ENCODE data around the gene NELL2. TPM values are rescaled to one million over a fixed set of nuclear protein-coding genes. Genes with fewer than 3 reads are reported as not detected.

NELL2 gene
- total and polyA plus RNA-seq, 4 donors, result 0.09 to 0.42 (median 0.17) TPM; not detected in 1

- DNase-seq (ENCODE audit: low spot score), result no peak
- WGBS, result 68% methylated on average over 5 of the region's 5 CpGs
Measured at GRCh38 chr12:44837114-44837755, 38.9 kb downstream of the NELL2 start.

More at GRCh38 chr12:44837114-44837755, 38.9 kb downstream of the NELL2 start:
- no peak overlapping the region for H3K9ac ChIP-seq (ENCODE audit: low read depth in 1 of 2, low read length in 2 of 2)
- TF ChIP-seq SP1 (IDR thresholded peaks at IDR 0.05) (no peak), REST (IDR thresholded peaks at IDR 0.05) (no peak), HNF4G (IDR thresholded peaks at IDR 0.05) (no peak), FOXA2 (IDR thresholded peaks at IDR 0.05) (no peak), MAX (IDR thresholded peaks at IDR 0.05) (no peak), YY1 (IDR thresholded peaks at IDR 0.05) (no peak), FOXA1 (IDR thresholded peaks at IDR 0.05) (no peak), GABPA (IDR thresholded peaks at IDR 0.05 in 1 of 2, conservative IDR thresholded peaks at IDR 0.05 in 1 of 2) (no peak), HNF4A (conservative IDR thresholded peaks at IDR 0.05) (no peak), CTCF (IDR thresholded peaks at IDR 0.05; ENCODE audit: low read depth, low read length, missing input control) (no peak), NR2F2 (IDR thresholded peaks at IDR 0.05) (no peak), ZBTB33 (IDR thresholded peaks at IDR 0.05) (no peak), EGR1 (IDR thresholded peaks at IDR 0.05; ENCODE audit: low read depth in 2 of 2) (no peak)
- H3K36me3 ChIP-seq (ENCODE audit: control insufficient read depth in 4 of 4, insufficient read depth in 3 of 4, low read depth in 1 of 4, low read length in 3 of 4), result no peaks in the 10 kb centered on the region
- no peaks in the 10 kb centered on the region for H3K9me3 ChIP-seq (ENCODE audit: control insufficient read depth in 4 of 4, low read length in 3 of 4)
- no peak overlapping the region for H3K4me3 ChIP-seq (ENCODE audit: low read depth in 1 of 3, low read length in 3 of 3)
- H3K4me1 ChIP-seq (ENCODE audit: control insufficient read depth in 4 of 4, insufficient read depth in 4 of 4, low read length in 3 of 4), result no peaks in the 10 kb centered on the region
- no peak overlapping the region for H3K27ac ChIP-seq (ENCODE audit: low read depth in 1 of 2, low read length in 2 of 2)
- peaks cover 0 to 5% (median 0%) of the 10 kb centered on the region in 4 donors for H3K27me3 ChIP-seq (ENCODE audit: control insufficient read depth in 4 of 4, insufficient read depth in 4 of 4, low read length in 3 of 4)

Data from liver (tissue), 9 donors.